Superior temporal gyrus (tissue), 1 donor: ENCODE measurements around the gene PCDHGA1.

Experiments used
- DNase-seq: peaks from one replicate; pipeline ENCODE4 v3.0.0-alpha.2; 2016; ENCODE audit errors: extremely low spot score

Gene PCDHGA1

DNA sequence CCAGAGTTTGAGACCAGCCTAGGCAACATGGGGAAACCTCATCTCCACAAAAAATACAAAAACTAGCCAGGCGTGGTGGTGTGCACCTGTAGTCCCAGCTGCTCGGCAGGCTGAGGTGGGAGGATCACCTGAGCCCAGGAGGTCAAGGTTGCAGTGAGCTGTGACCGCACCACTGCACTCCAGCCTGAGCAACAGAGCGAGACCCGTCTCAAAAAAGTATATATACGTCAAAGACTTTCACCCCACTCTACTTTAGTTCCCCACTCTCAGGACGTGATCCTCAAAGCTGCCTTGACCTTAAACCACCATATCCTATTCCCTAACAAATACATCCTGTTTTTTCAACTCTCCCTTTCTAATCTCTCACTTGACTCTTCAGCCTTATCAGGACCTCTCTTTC lies 199.6 kb downstream of the PCDHGA1 start:
- DNase-seq = no peak

DNA sequence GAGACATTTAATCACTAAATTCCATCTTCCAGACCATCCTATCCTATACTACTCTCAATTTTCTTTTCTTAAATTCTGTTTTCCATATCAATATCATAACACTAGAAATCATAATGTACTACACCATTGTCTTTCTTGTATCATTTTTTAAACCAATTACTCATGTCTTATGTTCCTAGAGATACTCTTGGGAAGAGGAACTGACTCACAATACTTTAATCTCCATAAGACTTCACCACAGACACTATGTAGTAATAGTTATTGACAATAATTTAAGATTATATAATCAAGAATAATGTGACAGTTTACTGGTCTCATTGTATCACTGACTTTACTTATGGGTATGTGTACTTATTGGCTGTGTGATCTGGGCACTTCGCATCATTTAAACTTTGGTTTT lies 202.4 kb downstream of the PCDHGA1 start:
- DNase-seq = no peak

DNA sequence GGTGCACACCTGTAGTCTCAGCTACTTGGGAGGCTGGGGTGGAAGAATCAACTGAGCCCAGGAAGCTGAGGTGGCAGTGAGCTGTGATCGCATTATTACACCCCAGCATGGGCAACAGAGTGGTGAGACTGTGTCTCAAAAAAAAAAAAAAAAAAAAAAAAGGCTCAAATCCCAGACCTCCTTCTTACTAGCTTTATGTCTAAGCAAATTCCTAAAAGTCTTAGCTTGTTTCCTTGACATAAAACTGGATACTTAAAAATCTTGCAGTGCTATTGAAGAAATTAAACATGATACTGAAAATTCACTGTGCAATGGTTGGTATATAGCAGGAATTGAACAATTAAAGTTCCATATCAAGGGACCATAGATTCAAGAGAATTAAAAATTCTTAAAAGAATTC lies 203.6 kb downstream of the PCDHGA1 start:
- no peak for DNase-seq

DNA sequence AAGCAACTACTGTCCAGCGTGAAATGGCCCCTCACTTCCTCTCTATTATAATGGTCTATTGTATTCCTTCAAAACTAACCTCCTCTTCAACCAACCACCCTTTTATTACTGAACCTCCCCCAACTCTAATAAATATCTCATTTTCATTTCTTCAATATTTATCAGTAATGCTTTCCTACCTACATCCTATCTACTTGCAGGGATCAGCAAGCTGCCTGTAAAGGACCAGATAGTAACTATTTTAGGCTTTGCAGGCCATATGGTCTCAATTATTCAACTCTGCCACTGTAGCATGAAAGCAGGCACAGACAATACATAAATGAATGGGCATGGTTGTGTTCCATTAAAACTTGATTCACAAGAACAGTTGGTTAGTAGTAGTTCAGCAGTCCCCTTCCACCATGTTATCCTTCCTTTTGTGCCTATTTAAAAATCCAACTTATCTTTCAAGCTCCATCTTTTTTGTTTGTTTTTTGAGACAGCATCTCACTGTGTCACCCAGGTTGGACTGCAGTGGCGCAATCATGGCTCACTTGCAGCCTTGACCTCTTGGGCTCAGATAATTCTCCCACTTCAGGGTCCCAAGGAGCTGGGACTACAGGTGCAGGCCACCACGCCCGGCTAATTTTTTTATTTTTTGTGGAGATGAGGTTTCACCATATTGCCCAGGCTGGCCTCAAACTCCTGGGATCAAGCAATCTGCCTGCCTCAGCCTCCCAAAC lies 204.3 kb downstream of the PCDHGA1 start:
- no peak for DNase-seq

DNA sequence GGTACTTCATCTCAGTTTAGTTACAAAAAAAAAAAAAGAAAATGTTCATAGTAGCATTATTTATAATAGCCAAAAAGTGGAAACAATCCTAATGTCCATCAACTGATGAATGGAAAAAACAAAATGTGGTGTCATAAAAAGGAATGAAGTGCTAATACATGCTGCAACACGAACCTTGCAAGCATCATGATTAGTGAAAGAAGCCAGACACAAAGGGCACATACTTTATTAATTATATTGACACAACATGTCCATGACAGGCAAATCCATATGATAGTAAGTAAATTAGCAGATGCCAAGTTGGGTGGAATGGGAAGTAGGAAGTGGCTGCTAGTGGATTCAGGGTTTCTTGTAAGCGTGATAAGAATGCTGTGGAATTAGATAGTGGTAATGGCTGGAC lies 212.7 kb downstream of the PCDHGA1 start:
- no peak for DNase-seq

DNA sequence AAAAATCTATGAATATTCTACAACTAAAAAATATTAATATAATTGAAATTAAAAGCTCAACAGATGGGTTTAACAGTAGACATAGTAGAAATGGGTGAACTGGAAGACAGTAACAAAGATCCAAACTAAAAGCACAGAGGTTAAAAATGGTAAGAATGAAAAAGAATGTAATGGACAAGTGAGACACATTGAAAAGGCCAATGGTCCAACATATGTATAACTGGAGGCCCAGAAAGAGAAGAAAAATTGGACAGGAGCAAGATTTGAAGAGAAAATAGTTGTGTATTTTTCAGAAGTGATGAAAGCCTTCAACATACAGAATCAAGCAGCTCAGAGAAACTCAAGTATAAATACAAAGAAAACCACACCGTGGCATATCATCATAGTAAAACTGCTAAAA lies 217.2 kb downstream of the PCDHGA1 start:
- no peak for DNase-seq

DNA sequence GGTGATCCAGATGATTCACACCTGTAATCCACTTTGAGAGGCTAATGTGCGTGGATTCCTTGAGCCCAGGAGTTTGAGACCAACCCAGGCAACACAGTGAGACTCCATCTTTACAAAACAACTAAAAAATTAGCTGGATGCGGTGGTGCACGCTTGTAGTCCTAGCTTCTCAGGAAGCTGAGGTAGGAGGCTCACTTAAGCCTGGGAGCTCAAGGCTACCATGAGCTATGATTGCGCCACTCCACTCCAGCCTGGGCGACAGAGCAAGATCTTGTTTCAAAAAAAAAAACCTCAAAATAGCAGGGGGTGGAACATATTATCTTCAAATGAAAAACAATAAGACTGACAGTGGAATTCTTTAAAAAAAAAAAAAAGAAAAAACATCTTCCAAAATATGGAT lies 217.6 kb downstream of the PCDHGA1 start:
- DNase-seq = no peak

DNA sequence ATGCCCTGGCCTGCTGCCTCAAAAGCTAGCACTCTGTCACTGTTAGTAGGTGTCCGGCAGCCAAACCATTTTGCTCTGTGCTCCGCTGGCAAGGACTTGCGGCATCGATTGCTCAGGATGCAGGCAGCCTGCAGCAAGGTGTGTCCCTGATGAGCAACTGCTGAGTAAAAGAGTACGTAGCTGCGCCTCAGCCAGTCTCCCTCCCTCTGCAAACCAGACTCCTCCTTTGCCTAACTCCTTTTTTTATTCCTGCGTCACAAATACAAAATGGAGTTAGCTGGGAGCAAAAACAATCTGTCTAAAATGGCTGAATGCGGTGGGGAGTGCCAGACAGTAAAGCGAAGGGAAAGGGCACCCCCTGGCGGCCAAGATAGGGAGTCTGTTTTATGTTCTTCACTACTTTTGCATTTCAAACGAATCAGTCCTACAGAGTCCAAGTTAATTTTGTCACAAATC lies 227.4 kb downstream of the PCDHGA1 start:
- DNase-seq = peak; percentile 97

DNA sequence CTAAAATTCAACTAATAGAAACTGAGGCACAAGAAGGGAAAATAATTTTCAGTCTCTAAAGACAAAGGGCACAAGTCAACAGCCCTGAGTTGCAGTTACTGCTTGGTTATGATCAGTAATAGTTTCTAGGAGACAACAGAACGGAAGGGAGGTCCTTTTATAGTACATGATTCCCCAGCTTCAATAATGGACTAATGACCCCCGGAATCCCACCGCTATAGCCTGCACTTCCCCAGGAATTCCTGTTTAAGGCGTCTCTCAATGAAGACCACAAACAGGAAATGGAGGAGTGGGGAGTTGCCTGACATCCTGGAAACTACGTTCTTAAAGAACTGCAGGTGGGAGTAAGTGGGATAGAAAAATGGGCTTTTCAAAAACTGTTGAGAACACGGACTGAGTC lies 227.8 kb downstream of the PCDHGA1 start:
- no peak for DNase-seq

DNA sequence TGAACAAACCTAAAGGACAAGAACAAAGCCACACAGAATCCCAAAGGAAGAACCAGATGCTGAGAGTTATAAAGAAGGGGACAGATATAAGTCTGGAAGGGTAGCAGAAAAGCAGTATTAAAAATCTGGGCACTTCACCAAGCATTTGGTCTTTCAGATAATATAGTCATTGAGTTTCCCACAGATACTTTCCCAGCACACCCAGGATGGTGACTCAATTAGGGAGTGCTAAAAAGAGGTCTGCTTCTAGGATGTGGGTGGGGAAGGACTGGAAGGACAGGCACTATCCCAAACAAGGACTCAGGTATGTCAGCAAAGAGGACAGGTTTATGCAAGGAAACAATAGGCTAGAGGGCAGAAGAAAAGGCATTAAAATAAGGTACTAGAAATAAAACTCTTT lies 229.1 kb downstream of the PCDHGA1 start:
- peak; percentile 23 for DNase-seq

DNA sequence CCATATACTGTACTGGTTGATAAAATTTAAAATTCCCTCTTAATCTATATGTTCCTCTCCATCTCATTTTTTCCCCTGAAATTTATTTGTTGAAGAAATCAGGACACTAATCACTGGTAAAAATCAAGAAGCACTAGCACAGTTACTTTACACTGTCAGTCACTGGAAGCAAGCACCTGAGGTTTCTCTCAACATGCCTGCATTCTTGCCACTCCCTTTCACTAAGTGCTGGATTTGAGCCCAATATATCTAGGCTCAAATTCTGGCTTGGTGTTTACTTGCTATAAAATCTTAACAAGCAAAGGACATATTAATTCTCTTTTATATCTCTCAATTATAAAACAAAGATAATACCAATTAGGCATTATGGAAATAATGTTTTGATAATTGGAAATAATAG lies 229.8 kb downstream of the PCDHGA1 start:
- DNase-seq = peak; percentile 63

DNA sequence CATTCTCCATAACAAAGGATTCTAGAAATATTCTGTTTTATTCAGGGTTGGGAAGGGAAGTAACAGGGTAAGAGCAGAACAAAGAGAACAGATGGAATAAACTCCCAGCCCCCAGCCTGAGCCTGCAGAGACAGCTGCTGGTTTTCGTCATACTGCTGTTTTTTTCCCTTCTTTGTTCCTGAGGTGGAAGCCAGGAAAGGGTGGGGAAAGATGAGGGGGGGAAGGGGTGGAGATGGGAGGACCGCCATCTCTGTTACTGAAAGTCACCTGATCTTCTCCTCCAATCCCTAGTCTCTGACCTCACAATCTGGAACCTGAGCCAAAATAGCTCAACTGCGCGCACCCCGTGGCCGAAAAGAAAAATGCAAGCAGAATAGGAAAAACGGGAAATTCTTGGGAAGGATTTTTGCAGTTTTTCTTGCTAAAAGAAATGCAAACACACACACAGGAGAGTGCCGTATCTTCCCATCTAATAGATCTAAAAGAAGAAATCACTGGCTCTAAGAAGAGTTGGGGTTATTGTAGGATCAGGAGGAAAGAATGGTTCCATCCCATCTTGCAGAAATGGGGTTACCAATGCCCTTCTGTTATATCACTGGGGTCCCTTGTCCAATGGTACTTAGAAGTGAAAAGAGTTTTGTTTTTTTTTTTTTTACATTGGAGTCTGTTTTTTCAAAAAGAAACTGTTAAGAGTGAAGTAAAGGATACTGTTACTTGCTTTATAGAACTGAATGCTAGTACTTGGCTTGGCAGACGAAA lies 230.6 kb downstream of the PCDHGA1 start:
- peak; percentile 94 for DNase-seq
